Stimulated activated CD4-positive, alpha-beta T cell treated with anti-CD3 and anti-CD28 coated beads, TNF-alpha, amount 100 ng/mL, for 48 hours (primary cell): ENCODE measurements around the gene LINGO1.
A peak's percentile ranks its signal among the peaks of the same experiment; 100 is the strongest.

Experiments used
- DNase-seq, 3 donors: peaks; one replicate each; pipeline ENCODE4 v3.0.0-alpha.2; 2020; ENCODE audit warnings: low read depth in 3 of 3

LINGO1 gene

DNA sequence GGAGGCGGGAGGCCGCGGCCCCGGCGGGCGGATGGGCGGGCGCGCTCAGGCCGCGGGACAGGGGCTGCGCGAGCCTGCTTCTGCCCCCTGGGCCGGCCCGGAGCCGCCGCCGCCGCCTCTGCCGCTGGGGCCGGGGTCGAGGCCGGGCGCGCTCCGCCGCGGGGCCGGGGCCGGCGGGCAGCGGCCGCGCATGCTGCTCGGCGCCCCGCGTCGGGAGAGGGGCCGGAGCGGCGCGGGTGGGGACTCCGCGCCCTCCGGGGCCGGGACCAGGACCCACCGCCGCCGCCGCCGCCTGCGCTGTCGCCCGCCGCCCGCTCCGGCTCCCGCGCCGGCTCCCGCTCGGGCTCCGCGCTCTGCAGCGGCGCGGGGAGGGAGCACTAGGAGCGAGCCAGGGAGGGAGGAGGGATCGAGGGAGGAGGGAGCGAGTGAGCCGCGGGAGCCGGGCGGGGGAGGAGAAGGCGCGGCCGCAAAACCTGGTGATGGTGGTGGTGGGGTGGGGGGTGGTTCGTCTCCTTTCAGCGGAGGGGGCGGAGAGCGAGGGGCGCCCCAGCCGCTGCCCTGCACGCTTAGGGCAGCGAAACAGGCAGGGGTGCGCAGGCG is at the start of gene LINGO1:
LINGO1 (minus strand) TSS at position 379 of the 600 bp plus-strand sequence. CDS start 597 bp downstream, outside the sequence.
- no peak for DNase-seq

- DNase-seq: no peak
Observed at GRCh38 chr15:77681362-77681761, 48.6 kb upstream of the LINGO1 start.

GRCh38 chr15:77676569-77677375 is 44.1 kb upstream of the LINGO1 start:
- DNase-seq: no peak

DNA sequence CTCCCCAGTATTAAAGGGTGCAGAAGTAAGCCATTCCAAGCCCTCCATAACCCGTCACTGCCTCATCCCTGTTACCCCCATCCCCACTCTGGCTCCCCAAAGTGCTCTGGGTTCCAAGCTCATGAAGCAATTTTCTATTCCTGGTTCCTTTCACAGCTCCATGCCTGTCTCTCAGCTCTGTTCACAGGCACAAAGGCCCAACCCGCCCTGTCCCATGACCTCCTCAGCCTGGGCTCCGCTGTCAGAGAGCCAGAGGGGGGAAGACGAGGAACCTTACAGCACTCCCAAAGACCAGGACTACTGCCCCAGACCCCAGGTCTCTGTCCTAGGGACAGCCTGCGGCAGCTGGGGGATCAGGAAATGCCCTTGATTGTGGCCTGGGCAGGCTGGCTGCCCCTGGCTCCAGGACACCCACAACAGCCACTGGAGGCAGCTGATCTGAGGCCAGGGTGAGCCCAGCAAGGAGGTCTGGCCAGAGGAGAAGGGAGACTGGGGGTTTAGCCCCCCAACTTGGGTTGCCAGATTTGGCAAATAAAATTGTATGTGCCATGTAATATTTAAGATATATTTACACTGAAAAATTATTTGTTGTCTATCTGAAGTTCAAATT is 43.2 kb upstream of the LINGO1 start:
- no peak for DNase-seq

DNA sequence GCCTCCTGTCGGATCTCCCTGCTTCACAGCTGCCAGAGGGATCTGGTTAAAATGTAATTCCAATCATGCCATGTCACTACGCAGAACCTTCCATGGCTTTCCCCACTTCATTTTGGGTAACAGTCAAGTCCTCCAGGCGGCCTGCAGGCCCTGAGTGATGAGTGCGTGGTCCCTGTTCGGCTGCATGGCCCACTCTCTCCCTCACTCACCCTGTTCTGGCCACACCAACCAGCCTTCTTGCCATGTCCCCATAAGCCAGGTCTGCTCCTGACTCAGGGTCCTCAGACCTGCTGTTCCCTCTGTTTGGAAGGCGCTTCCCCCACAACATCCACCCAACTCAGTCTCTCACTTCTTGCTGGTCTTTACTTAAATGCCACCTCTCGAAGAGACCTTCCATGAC is 41.6 kb upstream of the LINGO1 start:
- DNase-seq: no peak

DNA sequence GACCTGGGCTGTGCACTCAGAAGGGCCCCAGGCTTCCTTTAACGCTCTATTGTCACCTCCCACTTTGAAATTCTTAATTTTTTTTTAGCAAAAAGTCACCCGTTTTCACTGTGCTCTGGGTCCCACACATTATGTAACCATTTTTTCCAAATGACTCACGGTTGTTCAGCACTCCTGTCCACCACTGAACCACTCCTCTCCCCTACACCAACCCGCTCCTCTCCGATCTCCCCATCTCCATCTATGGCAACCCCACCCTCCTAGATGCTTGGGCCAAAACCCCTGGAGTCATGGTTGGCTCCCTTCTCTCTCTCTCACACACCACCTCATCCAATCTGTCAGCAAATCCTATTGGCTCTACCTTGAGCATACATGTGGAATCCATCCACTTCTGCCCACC is 41.2 kb upstream of the LINGO1 start:
- DNase-seq: no peak

GRCh38 chr15:77672135-77672534 is 39.4 kb upstream of the LINGO1 start:
- DNase-seq: no peak

GRCh38 chr15:77671362-77672056 is 38.8 kb upstream of the LINGO1 start:
- no peak for DNase-seq

DNA sequence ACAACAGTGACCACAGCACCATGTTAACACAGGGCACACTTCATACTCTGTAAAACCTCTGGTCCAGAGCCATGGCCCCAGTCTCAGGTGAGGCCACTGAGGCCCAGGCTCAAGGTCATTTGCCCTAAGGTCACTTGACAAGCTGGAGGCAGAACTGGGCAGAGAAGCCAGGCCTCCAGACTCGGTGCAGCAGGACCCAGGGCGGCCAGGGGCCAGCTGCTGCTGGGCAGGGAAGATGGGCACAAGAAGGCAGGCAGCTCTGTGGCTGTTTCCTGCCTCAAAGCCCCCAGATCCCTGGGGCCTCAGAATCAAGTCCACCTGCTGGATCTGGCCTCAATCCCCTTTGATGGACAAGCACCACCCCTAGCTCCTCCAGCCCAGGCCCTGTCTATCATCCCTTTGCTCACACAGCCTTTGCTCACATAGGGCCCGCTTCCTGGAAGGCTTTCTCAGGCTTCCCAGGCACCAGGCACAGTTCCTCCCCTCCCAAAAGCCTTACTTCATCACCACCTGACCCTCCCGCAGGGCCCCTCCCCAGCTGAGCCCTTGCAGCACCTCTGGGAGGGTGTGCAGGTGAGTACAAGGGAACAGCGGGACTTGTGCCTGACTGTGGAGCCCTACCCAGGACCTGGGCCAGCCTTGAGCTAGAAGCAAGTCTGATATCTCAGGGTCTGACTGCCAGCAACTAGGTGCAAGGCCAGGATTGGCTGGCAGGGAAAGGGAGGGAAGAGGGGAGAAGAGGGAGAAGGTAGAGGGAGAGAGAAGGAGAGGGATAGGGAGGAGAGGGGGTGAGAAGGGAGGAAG is 38.0 kb upstream of the LINGO1 start:
- DNase-seq: no peak

DNA sequence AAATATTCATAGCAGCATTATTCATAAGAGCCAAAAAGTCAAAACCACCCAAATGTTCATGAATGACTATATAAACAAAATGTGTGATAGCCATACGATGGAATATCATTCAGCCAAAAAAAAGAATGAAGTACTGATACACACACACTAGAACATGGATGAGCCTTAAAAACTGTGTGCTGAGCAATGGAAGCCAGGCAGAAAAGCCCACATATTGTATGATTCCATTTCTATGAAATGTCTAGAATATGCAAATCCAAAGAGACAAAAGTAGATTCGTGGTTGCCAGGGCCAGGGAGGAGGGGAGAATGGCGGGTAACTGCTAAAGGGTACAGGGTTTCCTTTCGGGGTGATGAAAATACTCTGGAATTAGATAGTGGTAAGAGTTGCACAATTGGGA is 37.2 kb upstream of the LINGO1 start:
- DNase-seq: no peak

- no peak for DNase-seq
Observed at GRCh38 chr15:77667338-77668234, 34.9 kb upstream of the LINGO1 start.

- no peak for DNase-seq
Observed at GRCh38 chr15:77666296-77666660, 33.6 kb upstream of the LINGO1 start.

DNA sequence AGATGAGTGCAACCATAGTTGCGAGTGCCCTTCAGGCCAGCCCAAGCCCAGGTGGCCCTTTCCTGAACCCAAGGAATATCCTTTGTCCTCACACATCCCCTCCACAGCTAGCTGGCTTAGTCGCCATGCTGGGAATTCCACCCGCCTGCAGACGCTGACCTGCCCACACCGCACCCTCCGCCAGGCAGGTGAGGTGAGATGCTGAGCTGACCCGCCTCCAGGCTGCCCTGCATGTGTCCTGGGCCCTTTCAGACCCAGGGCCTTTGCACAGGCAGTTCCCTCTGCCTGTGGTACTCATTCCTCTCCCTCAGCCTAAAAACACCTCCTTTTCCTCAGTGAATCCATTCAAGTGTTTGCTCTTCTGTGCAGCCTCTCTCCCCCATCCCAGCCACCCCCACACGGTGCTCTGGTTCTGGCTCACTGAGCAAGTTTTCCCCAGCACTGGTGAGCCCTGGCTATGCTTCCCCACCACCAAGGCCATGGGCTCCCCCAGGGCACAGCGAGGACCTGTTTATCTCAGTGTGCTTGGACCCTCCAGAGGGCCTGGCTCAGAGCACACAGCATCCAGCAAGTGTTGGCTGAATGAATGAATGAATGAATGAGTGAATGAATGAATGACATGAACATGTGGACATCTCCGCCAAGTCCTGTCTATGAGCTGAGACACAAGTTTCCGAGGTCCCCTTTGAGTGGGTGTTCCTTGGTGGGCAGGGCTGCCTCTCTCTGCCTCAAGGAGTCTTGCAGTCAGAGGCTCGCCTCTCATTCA is 33.0 kb upstream of the LINGO1 start:
- DNase-seq: no peak

- DNase-seq: no peak
Observed at GRCh38 chr15:77664428-77664827, 31.7 kb upstream of the LINGO1 start.

DNA sequence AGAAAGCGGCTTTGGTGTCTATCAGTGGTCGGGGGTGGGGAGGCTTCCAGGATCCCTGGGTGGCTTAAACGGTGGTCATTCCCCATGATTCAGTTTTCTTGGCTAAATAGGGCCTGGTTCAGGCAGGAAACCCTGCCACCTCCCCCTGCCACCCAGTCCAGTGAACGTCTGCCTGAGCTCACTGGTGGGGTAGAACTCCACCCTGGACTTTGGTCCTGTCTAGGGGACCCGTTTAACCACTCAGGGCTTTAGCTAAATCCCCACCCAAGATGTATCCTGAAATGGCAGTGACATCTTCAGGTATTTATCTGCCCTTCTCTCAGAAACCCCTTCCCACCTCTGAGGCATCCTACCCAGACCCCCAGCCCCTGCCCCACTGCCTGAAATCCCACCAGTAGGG is 30.5 kb upstream of the LINGO1 start:
- DNase-seq: no peak

DNA sequence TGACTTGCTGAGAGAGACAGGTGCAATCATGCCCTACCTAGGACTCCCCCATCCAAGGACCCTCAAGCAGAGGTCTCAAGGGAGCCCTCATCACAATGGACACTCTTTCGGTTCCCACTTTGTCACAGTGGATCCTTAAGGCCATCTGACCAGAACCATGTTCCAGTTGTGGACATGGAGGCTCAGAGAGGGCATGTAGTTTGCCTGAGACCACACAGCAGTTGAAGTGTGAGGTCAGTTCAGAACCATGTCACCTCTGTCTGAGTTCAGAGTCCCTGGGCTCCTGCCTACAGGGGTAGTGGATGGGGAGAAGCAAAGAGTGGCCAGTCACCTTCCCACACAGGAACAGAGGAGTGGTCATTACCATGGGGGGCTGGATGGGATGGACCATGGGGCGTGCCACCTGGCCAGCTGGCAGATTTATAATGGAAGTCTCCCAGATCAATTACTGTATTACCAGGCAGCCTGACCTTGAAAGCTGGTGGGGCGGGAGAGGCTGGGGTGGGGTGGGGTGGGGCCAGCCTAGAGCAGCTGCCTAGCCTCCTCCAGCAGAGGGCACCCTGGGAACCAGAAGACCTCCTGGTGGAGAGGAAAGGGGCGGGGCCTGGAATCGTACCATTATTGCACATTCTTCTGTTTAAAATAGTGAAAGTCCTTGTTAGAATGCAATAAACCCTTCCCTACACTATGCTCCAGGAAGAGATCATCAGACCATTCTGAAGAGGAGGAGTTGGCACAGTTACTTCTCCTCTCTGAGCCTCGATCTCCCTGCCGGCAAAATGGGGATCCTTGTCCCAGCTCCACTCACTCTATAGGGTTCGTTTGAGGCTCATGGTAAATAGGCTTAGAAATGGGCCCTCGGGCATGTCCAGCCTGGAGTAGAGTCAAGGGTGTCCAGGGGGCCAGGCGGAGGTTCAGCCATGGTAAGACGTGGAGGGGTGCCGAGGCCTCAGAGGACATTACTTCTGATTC is 26.9 kb upstream of the LINGO1 start:
- peak; percentile 13 to 17 (median 16) for DNase-seq

- DNase-seq: no peak
Observed at GRCh38 chr15:77658304-77658703, 25.6 kb upstream of the LINGO1 start.

- DNase-seq: no peak
Observed at GRCh38 chr15:77657634-77658238, 25.0 kb upstream of the LINGO1 start.
